ENCODE measurements around the gene PIEZO1. TPM values are rescaled to one million over a fixed set of nuclear protein-coding genes. Genes with fewer than 3 reads are reported as not detected.

Gene PIEZO1
- polyA plus RNA-seq, 1 of the 3 experiments (the other 2 are of a cell fraction): 184 TPM

DNA sequence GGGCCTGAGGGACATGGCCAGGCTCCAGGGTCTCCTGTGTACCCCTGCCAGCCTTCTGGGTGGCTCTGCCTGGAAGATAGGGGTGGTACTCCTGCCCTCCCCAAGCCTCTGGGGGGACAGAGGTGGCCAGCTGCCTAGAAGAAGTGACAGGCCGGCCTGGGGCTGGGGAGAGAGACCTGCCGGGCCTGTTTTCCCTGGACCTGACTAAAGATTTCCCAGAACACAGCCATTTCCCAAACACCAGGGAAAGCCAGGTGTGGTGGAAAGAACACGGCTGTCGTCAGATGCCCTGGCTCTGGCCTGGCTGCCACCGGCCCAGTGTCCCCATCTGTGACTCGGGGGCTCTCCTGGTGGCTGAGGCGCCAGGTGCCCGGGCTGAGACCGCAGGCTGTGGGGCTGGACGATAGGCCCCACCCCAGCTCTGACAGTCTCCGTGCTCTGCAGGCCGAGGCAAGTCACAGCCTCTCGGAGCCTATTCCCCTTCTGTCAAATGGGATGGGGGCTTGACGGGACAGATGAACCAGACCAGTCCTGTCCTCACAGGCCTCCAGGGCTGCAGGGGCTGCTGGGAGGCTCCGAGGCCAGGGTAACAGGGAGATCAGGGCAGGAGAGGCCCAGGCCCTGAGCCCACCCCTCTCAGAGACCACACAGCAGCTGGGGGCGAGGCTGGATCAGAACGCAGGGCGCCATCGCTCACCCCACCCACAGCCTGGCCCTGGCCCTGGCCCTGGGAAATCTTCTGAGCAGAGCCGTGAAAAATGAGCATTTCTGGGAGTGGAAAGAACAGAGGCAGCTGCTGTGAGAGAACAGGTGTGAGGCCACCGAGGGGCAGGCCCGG, 45.7 kb downstream of the PIEZO1 start (continued):
- TF ChIP-seq RFX5 (IDR thresholded peaks at IDR 0.05; ENCODE audit: low read length) (no peak), NRF1 (IDR thresholded peaks at IDR 0.05; ENCODE audit: low read depth, low read length) (no peak), MXI1 (IDR thresholded peaks at IDR 0.05; ENCODE audit: low read depth, low read length) (no peak), GATA2 (CRISPR knock-in tag; IDR thresholded peaks at IDR 0.05) (no peak), MAX (IDR thresholded peaks at IDR 0.05; ENCODE audit: low read depth) (no peak), EP300 (IDR thresholded peaks at IDR 0.05; ENCODE audit: borderline replicate concordance in 1 of 2, low read depth in 1 of 2, low read length in 1 of 2) (no peak), FOXJ3 (CRISPR knock-in tag; IDR thresholded peaks at IDR 0.05) (no peak), POLR2AphosphoS5 (IDR thresholded peaks at IDR 0.05; ENCODE audit: low read depth, low read length) (no peak)
- TF ChIP-seq, protein P1, sequence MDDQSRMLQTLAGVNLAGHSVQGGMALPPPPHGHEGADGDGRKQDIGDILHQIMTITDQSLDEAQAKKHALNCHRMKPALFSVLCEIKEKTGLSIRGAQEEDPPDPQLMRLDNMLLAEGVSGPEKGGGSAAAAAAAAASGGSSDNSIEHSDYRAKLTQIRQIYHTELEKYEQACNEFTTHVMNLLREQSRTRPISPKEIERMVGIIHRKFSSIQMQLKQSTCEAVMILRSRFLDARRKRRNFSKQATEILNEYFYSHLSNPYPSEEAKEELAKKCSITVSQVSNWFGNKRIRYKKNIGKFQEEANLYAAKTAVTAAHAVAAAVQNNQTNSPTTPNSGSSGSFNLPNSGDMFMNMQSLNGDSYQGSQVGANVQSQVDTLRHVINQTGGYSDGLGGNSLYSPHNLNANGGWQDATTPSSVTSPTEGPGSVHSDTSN (IDR thresholded peaks at IDR 0.05): no peak

DNA sequence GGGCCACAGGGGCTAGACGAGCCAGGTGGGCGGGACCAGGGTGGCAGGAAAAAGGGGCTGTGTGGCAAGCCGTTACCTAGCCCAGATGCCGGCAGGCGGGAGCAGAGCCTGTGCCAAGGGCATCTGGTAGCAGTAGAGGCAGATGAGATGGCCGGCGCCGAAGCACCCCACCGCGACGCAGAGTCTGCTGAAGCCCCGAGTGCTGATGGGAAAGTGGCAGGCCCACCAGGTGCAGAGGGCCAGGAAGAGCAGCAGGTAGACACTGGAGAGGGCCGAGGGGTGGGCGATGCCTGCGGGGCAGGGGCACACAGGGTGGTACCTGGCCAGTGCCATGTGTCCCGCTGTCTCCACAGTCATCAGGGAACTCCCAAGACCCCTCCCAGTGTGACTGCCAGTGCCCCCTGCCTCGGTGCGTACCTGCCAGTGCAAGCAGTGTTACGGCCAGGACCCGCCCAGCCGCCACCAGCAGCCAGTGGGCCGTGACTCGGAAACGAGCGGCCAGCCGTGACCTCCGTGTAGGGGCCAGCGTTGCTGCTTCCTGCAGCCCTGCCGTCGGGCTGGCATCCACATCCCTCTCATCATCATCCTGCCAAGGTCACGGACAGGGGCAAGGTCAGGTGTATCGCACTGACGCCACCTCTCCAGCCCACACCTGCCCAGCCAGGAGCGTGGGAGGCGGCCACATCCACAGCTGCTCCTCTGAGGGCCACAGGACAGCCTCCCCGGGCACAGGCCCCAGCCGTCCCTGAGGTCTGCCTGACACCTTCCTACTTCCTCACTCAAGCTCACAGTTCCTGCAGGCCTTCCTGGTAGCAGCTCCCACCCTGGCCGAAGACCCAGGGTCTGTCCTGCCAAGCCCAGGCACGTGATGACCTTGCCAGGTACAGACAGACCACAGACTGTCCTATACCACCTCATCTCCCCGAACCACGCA, 46.6 kb downstream of the PIEZO1 start:
- H3K79me2 ChIP-seq (ENCODE audit: insufficient read depth): peaks cover 15% of the 10 kb centered on the region; the same call in 1 of the 2 replicates
- no peak overlapping the region for H3K9ac ChIP-seq
- H2AFZ ChIP-seq (ENCODE audit: low read depth): no peak overlapping the region
- peaks cover 0 to 40% of the 10 kb centered on the region in 2 experiments for H3K36me3 ChIP-seq (replicated peaks in 1 of 2; ENCODE audit: control insufficient read depth in 1 of 2, insufficient read depth in 2 of 2, low read length in 1 of 2)
- peaks cover 0 to 4% of the 10 kb centered on the region in 2 experiments; a peak in 1 of 4 replicates for H3K4me1 ChIP-seq (ENCODE audit: control insufficient read depth in 1 of 2, insufficient read depth in 2 of 2, low read depth in 1 of 2, low read length in 1 of 2)
- no peaks in the 10 kb centered on the region for H3K27me3 ChIP-seq (ENCODE audit: insufficient read depth)
- no peak overlapping the region for H3K4me3 ChIP-seq (ENCODE audit: low read depth in 2 of 2, low read length in 1 of 2)
- POLR2A ChIA-PET: no interaction called here
- H3K9me2 ChIP-seq: no peaks in the 10 kb centered on the region
- no peak for TF ChIP-seq FOXM1 (IDR thresholded peaks at IDR 0.05; ENCODE audit: low read depth)
- TF ChIP-seq, protein P1 (IDR thresholded peaks at IDR 0.05): no peak
- no peak for TF ChIP-seq SMC3 (IDR thresholded peaks at IDR 0.05; ENCODE audit: low read depth, low read length)
- TF ChIP-seq RFX5 (IDR thresholded peaks at IDR 0.05; ENCODE audit: low read length): no peak
- no peak for TF ChIP-seq EZH2phosphoT487 (IDR thresholded peaks at IDR 0.05; ENCODE audit: borderline replicate concordance, low read depth)
- no peak for TF ChIP-seq FOXJ3 (CRISPR knock-in tag; IDR thresholded peaks at IDR 0.05)
- TF ChIP-seq, protein P2, sequence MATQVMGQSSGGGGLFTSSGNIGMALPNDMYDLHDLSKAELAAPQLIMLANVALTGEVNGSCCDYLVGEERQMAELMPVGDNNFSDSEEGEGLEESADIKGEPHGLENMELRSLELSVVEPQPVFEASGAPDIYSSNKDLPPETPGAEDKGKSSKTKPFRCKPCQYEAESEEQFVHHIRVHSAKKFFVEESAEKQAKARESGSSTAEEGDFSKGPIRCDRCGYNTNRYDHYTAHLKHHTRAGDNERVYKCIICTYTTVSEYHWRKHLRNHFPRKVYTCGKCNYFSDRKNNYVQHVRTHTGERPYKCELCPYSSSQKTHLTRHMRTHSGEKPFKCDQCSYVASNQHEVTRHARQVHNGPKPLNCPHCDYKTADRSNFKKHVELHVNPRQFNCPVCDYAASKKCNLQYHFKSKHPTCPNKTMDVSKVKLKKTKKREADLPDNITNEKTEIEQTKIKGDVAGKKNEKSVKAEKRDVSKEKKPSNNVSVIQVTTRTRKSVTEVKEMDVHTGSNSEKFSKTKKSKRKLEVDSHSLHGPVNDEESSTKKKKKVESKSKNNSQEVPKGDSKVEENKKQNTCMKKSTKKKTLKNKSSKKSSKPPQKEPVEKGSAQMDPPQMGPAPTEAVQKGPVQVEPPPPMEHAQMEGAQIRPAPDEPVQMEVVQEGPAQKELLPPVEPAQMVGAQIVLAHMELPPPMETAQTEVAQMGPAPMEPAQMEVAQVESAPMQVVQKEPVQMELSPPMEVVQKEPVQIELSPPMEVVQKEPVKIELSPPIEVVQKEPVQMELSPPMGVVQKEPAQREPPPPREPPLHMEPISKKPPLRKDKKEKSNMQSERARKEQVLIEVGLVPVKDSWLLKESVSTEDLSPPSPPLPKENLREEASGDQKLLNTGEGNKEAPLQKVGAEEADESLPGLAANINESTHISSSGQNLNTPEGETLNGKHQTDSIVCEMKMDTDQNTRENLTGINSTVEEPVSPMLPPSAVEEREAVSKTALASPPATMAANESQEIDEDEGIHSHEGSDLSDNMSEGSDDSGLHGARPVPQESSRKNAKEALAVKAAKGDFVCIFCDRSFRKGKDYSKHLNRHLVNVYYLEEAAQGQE (IDR thresholded peaks at IDR 0.05; ENCODE audit: low read depth, low read length): no peak
- TF ChIP-seq SIN3A (IDR thresholded peaks at IDR 0.05; ENCODE audit: borderline replicate concordance, low read depth, low read length): no peak
- no peak overlapping the region for H3K4me2 ChIP-seq
- no peaks in the 10 kb centered on the region for H3K9me3 ChIP-seq
- WGBS (ENCODE audit: low lambda C conversion rate): 98% methylated on average over 17 of the region's 41 CpGs
- H4K20me1 ChIP-seq (ENCODE audit: insufficient read depth): peaks cover 28% of the 10 kb centered on the region
- CTCF ChIA-PET: interaction anchor here (0.6 to 17.4 kb wide), 16 partner anchors 13 to 626 kb away, joined by 3 to 540 read pairs (median 6); partner anchors contain the start of gene CYBA
- peaks cover 8% of the 10 kb centered on the region for H3F3A ChIP-seq (replicated peaks; ENCODE audit: insufficient read depth)
- H3K27ac ChIP-seq (ENCODE audit: low read depth in 2 of 2, low read length in 1 of 2): no peak overlapping the region
- no peak for DNase-seq

Data from SK-N-SH (cell line).